Mesendoderm (in vitro differentiated cells): ENCODE data around the gene SOBP.
A peak's percentile ranks its signal among the peaks of the same experiment; 100 is the strongest.

ENCODE experiments used
- DNase-seq: peaks from one replicate; pipeline ENCODE4 v3.0.0; 2013
- H2AK5ac ChIP-seq: 2 replicates; pipeline ENCODE4 v1.6.1; 2013; ENCODE audit warnings: low read length, inconsistent platforms
- H2BK120ac ChIP-seq: 2 replicates; pipeline ENCODE4 v1.6.1; 2013; ENCODE audit warnings: low read depth, mild to moderate bottlenecking, low read length, moderate library complexity, mixed read lengths
- H2BK15ac ChIP-seq: replicated peaks from 2 replicates; pipeline ENCODE4 v1.6.1; 2013; ENCODE audit warnings: low read depth, mild to moderate bottlenecking, moderate library complexity
- H2BK5ac ChIP-seq: 2 replicates; pipeline ENCODE4 v1.6.1; 2013; ENCODE audit warnings: low read length, inconsistent platforms
- H3K18ac ChIP-seq: 2 replicates; pipeline ENCODE4 v1.6.1; 2013; ENCODE audit warnings: mild to moderate bottlenecking, low read length, mixed read lengths
- H3K23ac ChIP-seq: one replicate; pipeline ENCODE4 v1.6.1; 2013; ENCODE audit warnings: low read length
- H3K27ac ChIP-seq: 2 replicates; pipeline ENCODE4 v1.5.1; 2013; ENCODE audit warnings: low read depth, mild to moderate bottlenecking, inconsistent platforms, low read length, moderate library complexity
- H3K27me3 ChIP-seq: 2 replicates; pipeline ENCODE4 v1.6.1; 2013; ENCODE audit warnings: low read length, control low read depth, mild to moderate bottlenecking, inconsistent platforms; ENCODE audit not compliant: insufficient read depth, poor library complexity
- H3K36me3 ChIP-seq: 2 replicates; pipeline ENCODE4 v1.6.1; 2013; ENCODE audit warnings: low read length, inconsistent platforms; ENCODE audit not compliant: control insufficient read depth, insufficient read depth
- H3K4ac ChIP-seq: one replicate; pipeline ENCODE4 v1.6.1; 2013; ENCODE audit warnings: low read depth, mild to moderate bottlenecking, low read length, moderate library complexity
- H3K4me1 ChIP-seq: 2 replicates; pipeline ENCODE4 v1.6.1; 2013; ENCODE audit warnings: low read depth, low read length, inconsistent platforms; ENCODE audit not compliant: control insufficient read depth
- H3K4me2 ChIP-seq: 2 replicates; pipeline ENCODE4 v1.6.1; 2013; ENCODE audit warnings: low read length
- H3K4me3 ChIP-seq: 2 replicates; pipeline ENCODE4 v1.5.1; 2013; ENCODE audit warnings: mild to moderate bottlenecking, low read length
- H3K56ac ChIP-seq: one replicate; pipeline ENCODE4 v1.6.1; 2013; ENCODE audit warnings: low read length
- H3K79me1 ChIP-seq: 2 replicates; pipeline ENCODE4 v1.6.1; 2013; ENCODE audit warnings: low read length, inconsistent platforms
- H3K79me2 ChIP-seq: 2 replicates; pipeline ENCODE4 v1.6.1; 2013; ENCODE audit warnings: mild to moderate bottlenecking, low read length; ENCODE audit not compliant: control insufficient read depth, insufficient read depth
- H3K9ac ChIP-seq: 2 replicates; pipeline ENCODE4 v1.6.1; 2013; ENCODE audit warnings: low read length, inconsistent platforms
- H4K5ac ChIP-seq: one replicate; pipeline ENCODE4 v1.6.1; 2013; ENCODE audit warnings: low read length
- H4K8ac ChIP-seq: one replicate; pipeline ENCODE4 v1.6.1; 2013; ENCODE audit warnings: low read depth, mild to moderate bottlenecking, control low read depth, low read length, moderate library complexity
- WGBS: extraction: QIAGEN DNeasy Blood & Tissue Kit; methylation state at CpG from one replicate; pipeline ENCODE4 v1.1.7; 2013; ENCODE audit warnings: low lambda C conversion rate, missing lambda C conversion rate; ENCODE audit not compliant: insufficient coverage; ENCODE audit errors: extremely low coverage; 5-methylcytosine and 5-hydroxymethylcytosine counted together

The SOBP gene

GRCh38 chr6:107667790-107668189 is 177.9 kb downstream of the SOBP start:
- Histone ChIP-seq H3K9ac (no peak overlapping the region), H3K4me3 (no peak overlapping the region), H4K5ac (no peak overlapping the region), H3K4ac (no peak overlapping the region), H3K4me1 (no peaks in the 10 kb centered on the region), H2BK120ac (no peak overlapping the region), H4K8ac (no peak overlapping the region), H3K4me2 (no peak overlapping the region), H3K36me3 (no peaks in the 10 kb centered on the region), H3K27ac (no peak overlapping the region), H2AK5ac (no peak overlapping the region), H3K18ac (no peak overlapping the region), H2BK5ac (no peak overlapping the region), H3K23ac (no peak overlapping the region), H2BK15ac (no peak overlapping the region), H3K79me2 (no peaks in the 10 kb centered on the region), H3K79me1 (no peaks in the 10 kb centered on the region), H3K56ac (no peak overlapping the region), H3K27me3 (no peaks in the 10 kb centered on the region)
- no peak for DNase-seq
- no CpG with 5 or more reads among the region's 3 CpGs for WGBS

DNA sequence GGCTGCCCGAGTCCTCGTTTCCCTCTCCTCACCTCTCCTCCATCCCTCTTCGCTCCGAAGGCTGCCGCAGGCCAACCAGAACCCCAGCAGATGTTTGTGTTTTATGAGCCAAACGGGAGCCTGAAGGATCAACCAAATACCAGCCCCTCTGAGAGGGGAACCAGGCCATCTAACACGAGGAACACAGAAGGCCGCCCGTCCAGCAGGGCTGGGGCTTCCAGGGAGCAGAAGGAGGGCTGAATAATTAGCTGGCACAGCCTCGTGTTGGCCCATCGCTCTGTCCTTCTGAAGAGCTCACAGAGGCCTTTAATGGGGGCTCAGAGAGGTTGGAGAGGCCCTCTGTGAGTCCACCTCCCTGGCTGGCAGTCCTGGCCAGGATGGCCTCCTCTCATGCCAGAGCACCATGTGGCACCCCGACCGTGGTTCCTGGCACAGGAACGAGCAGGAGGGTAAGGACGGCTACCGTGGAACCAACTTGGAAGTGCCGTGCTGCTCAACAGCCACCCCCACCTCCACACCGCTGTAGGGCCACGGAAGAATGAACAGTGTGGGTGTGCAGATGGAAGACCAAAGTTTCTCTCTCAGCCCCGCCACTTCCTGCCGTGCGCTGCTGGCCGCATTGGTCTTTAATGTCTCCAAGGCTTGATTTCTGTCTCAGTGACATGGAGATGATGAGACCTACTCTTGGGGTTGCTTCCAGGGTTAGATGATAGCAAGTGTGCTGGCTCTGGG is 179.0 kb downstream of the SOBP start:
- H2BK15ac ChIP-seq: no peak overlapping the region
- H3K23ac ChIP-seq: no peak overlapping the region
- no peaks in the 10 kb centered on the region for H3K36me3 ChIP-seq
- no peak for DNase-seq
- no peak overlapping the region for H2BK120ac ChIP-seq
- H3K79me2 ChIP-seq: no peaks in the 10 kb centered on the region
- no peak overlapping the region for H3K4me3 ChIP-seq
- no peak overlapping the region for H3K9ac ChIP-seq
- no peak overlapping the region for H3K4ac ChIP-seq
- H2BK5ac ChIP-seq: no peak overlapping the region
- H3K27me3 ChIP-seq: no peaks in the 10 kb centered on the region
- no peak overlapping the region for H3K18ac ChIP-seq
- no peak overlapping the region for H4K8ac ChIP-seq
- no peak overlapping the region for H3K4me2 ChIP-seq
- no peak overlapping the region for H2AK5ac ChIP-seq
- H4K5ac ChIP-seq: no peak overlapping the region
- WGBS: no CpG with 5 or more reads among the region's 23 CpGs
- H3K27ac ChIP-seq: no peak overlapping the region
- no peaks in the 10 kb centered on the region for H3K79me1 ChIP-seq
- H3K4me1 ChIP-seq: no peaks in the 10 kb centered on the region
- H3K56ac ChIP-seq: no peak overlapping the region

DNA sequence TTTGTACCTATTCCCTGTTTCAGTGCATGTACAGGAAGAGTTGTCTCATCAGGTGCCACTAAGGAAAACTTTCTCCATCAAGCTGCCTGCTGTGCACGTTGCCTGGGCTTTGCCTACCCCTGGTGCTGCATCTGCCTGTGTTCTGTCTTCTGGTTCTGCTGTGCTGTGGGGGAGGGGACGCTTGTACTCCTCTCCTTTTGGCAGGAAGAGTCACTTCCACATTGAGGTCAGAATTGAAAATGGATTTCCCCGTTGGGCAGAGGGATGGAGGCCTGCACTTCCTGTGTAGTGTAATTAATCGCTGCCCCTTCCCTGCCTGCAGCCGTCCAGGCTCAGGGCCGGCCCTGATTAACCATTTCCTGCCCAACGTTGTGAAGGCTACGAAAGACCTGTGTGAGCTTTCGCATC is 180.9 kb downstream of the SOBP start:
- Histone ChIP-seq H4K5ac (no peak overlapping the region), H2BK5ac (no peak overlapping the region), H3K27ac (no peak overlapping the region), H3K4me2 (no peak overlapping the region), H3K9ac (no peak overlapping the region), H3K4ac (no peak overlapping the region), H3K79me2 (no peaks in the 10 kb centered on the region), H3K27me3 (no peaks in the 10 kb centered on the region), H2BK15ac (no peak overlapping the region), H4K8ac (no peak overlapping the region), H3K79me1 (no peaks in the 10 kb centered on the region), H2BK120ac (no peak overlapping the region), H3K23ac (no peak overlapping the region), H3K56ac (peak overlapping the region; percentile 45), H2AK5ac (no peak overlapping the region), H3K36me3 (no peaks in the 10 kb centered on the region), H3K18ac (no peak overlapping the region), H3K4me1 (no peaks in the 10 kb centered on the region), H3K4me3 (no peak overlapping the region)
- DNase-seq: peak; percentile 64
- WGBS: no CpG with 5 or more reads among the region's 9 CpGs

DNA sequence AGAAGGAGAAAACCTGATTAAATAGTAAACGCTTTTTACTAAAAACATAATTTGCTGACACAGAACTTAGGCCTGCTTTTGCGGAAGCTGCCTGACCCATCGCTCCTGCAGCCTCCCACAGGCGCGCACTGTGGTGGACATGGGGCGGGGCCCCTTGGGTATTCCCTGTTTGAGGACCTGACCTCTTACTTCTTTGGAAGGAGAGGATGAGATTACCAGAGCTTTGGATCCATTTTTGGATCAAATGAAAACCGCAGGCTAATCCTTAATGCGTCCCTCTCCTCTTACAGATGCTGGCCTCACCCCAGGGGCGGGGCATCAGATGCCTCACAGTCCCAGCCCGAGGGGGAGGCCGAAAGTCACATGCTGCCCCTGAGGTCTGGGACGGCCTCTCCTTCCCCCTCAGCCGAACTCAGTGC is 183.2 kb downstream of the SOBP start:
- Histone ChIP-seq H3K23ac (no peak overlapping the region), H3K4me2 (no peak overlapping the region), H3K56ac (no peak overlapping the region), H2BK15ac (no peak overlapping the region), H3K9ac (no peak overlapping the region), H4K8ac (no peak overlapping the region), H3K79me1 (no peaks in the 10 kb centered on the region), H3K27me3 (no peaks in the 10 kb centered on the region), H3K4me1 (no peaks in the 10 kb centered on the region), H3K79me2 (no peaks in the 10 kb centered on the region), H2BK5ac (no peak overlapping the region), H3K36me3 (no peaks in the 10 kb centered on the region), H2BK120ac (no peak overlapping the region), H2AK5ac (no peak overlapping the region), H3K4me3 (no peak overlapping the region), H3K18ac (no peak overlapping the region), H4K5ac (no peak overlapping the region), H3K4ac (no peak overlapping the region), H3K27ac (no peak overlapping the region)
- no CpG with 5 or more reads among the region's 13 CpGs for WGBS
- no peak for DNase-seq

DNA sequence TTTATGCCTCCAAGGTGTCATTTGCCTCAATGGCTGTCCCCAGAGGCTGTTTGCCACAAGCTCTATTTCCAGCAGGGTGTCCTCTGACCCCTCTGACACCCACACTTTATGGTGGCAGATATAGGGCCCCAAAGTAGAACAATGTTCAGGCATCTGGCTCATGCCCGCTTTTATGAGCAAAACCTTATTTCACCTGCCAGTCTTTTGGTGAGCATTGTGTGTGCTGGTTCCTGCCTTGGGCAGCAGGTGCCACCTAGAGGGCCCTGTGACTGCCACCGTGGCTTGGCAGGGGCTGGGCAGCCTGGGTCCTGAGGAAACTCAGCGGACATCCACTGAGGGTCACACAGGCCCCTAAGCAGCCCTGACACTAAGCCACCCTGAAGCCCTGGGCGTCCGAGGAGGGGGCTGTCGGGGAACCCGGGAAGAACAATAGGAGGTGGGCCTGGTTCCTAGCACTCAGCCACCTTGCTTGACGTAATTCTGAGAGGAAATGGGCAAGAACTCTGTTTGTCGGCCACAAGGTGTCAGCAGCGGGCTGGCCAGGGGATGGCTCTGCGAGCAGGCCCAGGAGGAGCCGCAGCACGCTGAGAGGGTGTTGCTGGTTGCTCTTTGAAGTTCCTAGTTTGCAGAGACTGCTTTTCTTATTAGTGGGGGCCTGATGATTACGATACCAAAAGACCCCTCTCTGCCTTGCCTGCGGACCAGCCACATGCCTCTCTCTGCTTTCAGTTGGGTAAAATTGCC is 185.2 kb downstream of the SOBP start:
- Histone ChIP-seq H4K5ac (no peak overlapping the region), H3K27me3 (no peaks in the 10 kb centered on the region), H4K8ac (no peak overlapping the region), H3K4me3 (no peak overlapping the region), H3K9ac (no peak overlapping the region), H3K4me2 (no peak overlapping the region), H3K36me3 (no peaks in the 10 kb centered on the region), H3K18ac (no peak overlapping the region), H3K79me1 (no peaks in the 10 kb centered on the region), H3K27ac (no peak overlapping the region), H3K23ac (no peak overlapping the region), H3K4ac (no peak overlapping the region), H3K56ac (no peak overlapping the region), H3K4me1 (no peaks in the 10 kb centered on the region), H2AK5ac (no peak overlapping the region), H2BK5ac (no peak overlapping the region), H2BK120ac (no peak overlapping the region), H3K79me2 (no peaks in the 10 kb centered on the region), H2BK15ac (no peak overlapping the region)
- WGBS: no CpG with 5 or more reads among the region's 15 CpGs
- DNase-seq: peak; percentile 92
